PC-3 (cell line): ENCODE data around the gene SH2D2A. TPM values are rescaled to one million over a fixed set of nuclear protein-coding genes. Genes with fewer than 3 reads are reported as not detected.

Experiments
- ATAC-seq: fragments of 200-7000 bp; cut with Tn5 transposase; 2 replicates; pipeline ENCODE4 v1.9.1; 2020; ENCODE audit warnings: mild to moderate bottlenecking, moderate library complexity
- BruUV-seq: library from RNA; stranded (reverse); fragments of 400-500 nt; replicated peaks from 2 replicates; lab custom pipeline; 2021; lab: Mats Ljungman, UMichigan
- CTCF ChIA-PET: fragments of 300-600 bp; sonication (Branson Sonifier 250); formaldehyde crosslinking; loops from one replicate; lab custom pipeline; 2022; ENCODE audit warnings: antibody characterized with exemption; lab: Charles Lee
- POLR2A ChIA-PET: fragments of 300-600 bp; sonication (Branson Sonifier 250); formaldehyde crosslinking; loops from one replicate; lab custom pipeline; 2022; ENCODE audit warnings: antibody characterized with exemption; ENCODE audit not compliant: unreplicated experiment; lab: Charles Lee
- DNase-seq: peaks from one replicate; pipeline ENCODE4 v3.0.0-alpha.2; 2015
- H2AFZ ChIP-seq: fragments of 300-600 bp; sonication (generic); 2 replicates; pipeline ENCODE4 v1.6.0; 2016; ENCODE audit warnings: antibody characterized with exemption, low read length
- H3F3A ChIP-seq: fragments of 300-600 bp; sonication (generic); one replicate; pipeline ENCODE4 v1.6.0; 2017; ENCODE audit warnings: antibody characterized with exemption, low read length, control low read depth, mild to moderate bottlenecking; ENCODE audit not compliant: unreplicated experiment
- H3K27ac ChIP-seq: fragments of 300-600 bp; sonication (generic); 2 replicates; pipeline ENCODE4 v1.5.1; 2016; ENCODE audit warnings: mild to moderate bottlenecking, low read length
- H3K27me3 ChIP-seq: fragments of 300-600 bp; sonication (generic); 2 replicates; pipeline ENCODE4 v1.6.1; 2016; ENCODE audit warnings: low read length, mixed read lengths
- H3K36me3 ChIP-seq: fragments of 300-600 bp; sonication (generic); 2 replicates; pipeline ENCODE4 v1.6.1; 2016; ENCODE audit warnings: low read depth, mixed run types, low read length, mixed read lengths
- H3K4me1 ChIP-seq: fragments of 300-600 bp; sonication (generic); 2 replicates; pipeline ENCODE4 v1.5.1; 2016; ENCODE audit warnings: low read length; ENCODE audit not compliant: insufficient read depth
- H3K4me2 ChIP-seq: fragments of 300-600 bp; sonication (generic); 2 replicates; pipeline ENCODE4 v1.6.0; 2016; ENCODE audit warnings: low read length
- H3K4me3 ChIP-seq: fragments of 300-600 bp; sonication (generic); 2 replicates; pipeline ENCODE4 v1.5.1; 2016; ENCODE audit warnings: mild to moderate bottlenecking, low read length, mixed read lengths
- H3K79me2 ChIP-seq: fragments of 300-600 bp; sonication (generic); 2 replicates; pipeline ENCODE4 v1.6.1; 2017; ENCODE audit warnings: low read length, mixed read lengths
- H3K9ac ChIP-seq: fragments of 300-600 bp; sonication (generic); 2 replicates; pipeline ENCODE4 v1.6.0; 2016; ENCODE audit warnings: mild to moderate bottlenecking, low read length
- H3K9me2 ChIP-seq: fragments of 300-600 bp; sonication (generic); replicated peaks from 2 replicates; pipeline ENCODE4 v1.6.1; 2016; ENCODE audit warnings: mixed run types, low read length, mixed read lengths
- H3K9me3 ChIP-seq: fragments of 300-600 bp; sonication (generic); 2 replicates; pipeline ENCODE4 v1.6.1; 2016; ENCODE audit warnings: low read length, mixed read lengths
- H4K20me1 ChIP-seq: fragments of 300-600 bp; sonication (generic); 2 replicates; pipeline ENCODE4 v1.6.1; 2016; ENCODE audit warnings: low read length, mixed read lengths
- EZH2 ChIP-seq: fragments of 300-600 bp; sonication (generic); IDR thresholded peaks from one replicate; pipeline ENCODE4 v1.6.1; 2017; ENCODE audit warnings: antibody characterized with exemption, mild to moderate bottlenecking, low read length; ENCODE audit not compliant: unreplicated experiment
- EZH2phosphoT487 ChIP-seq: fragments of 300-600 bp; sonication (generic); IDR thresholded peaks from 2 replicates; pipeline ENCODE4 v1.6.1; 2018; ENCODE audit warnings: mild to moderate bottlenecking, antibody characterized with exemption, low read length, borderline replicate concordance
- intact Hi-C: fragments of 100-400 bp; cut with micrococcal nuclease; formaldehyde crosslinking; loops from 2 replicates; pipeline ENCODE4 v1.9.0; 2023
- total RNA-seq: library from RNA; depleted of rRNA; stranded (reverse); fragments of >200 nt; gene quantifications from 2 replicates; pipeline ENCODE4 v1.2.3, GENCODE V29; 2014
- TF ChIP-seq, protein P1 (sequence below): fragments of 300-600 bp; sonication (generic); conservative IDR thresholded peaks from 2 replicates; pipeline ENCODE4 v1.5.1; 2017; ENCODE audit warnings: antibody characterized with exemption, low read depth, mild to moderate bottlenecking, low read length

Gene SH2D2A
- total RNA-seq, 1 experiment from 2014 or later: 6.9 TPM

DNA sequence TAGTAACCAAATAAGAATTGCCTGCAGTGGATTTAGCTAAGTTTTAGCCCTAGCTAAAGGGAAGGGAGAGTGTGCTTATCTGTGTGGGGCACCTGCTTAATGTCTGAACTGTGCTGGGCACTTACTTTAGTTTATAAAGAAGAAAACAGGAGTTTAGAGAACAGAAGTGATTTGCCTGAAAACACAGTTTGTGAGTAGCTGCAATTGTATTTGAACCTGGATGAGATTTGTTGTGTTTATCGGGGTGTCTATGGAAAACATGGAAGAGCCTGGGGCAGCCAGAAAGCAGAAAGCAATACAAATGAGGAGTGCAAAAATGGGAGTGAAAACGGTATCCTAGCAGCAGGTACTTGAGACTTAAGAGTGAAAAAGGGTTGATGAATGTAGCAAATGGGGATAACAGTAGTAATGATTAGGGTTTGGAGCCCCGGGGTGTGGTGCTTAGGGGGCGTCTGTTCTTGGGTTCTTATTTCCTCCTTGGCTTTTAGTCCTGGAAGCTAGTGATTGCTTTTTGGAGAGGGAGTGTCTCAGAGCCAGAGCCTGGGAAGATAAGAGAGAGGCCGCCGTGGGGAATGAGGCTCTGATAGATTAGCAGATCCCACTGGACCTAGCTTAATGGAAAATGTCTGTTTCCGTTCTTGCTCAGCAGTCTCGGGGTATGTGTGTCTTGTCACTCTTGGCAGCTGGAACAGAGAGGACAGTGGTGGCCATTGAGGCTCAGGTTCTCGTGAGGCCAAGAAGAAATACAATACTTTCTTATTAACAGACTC is 43.7 kb downstream of the SH2D2A start:
- ChIA-PET CTCF (interaction anchor here (0.9 kb wide), 1 partner anchor 47 kb away, joined by 4 read pairs; no protein-coding TSS in a partner anchor), POLR2A (no interaction called here)
- TF ChIP-seq, protein P1, sequence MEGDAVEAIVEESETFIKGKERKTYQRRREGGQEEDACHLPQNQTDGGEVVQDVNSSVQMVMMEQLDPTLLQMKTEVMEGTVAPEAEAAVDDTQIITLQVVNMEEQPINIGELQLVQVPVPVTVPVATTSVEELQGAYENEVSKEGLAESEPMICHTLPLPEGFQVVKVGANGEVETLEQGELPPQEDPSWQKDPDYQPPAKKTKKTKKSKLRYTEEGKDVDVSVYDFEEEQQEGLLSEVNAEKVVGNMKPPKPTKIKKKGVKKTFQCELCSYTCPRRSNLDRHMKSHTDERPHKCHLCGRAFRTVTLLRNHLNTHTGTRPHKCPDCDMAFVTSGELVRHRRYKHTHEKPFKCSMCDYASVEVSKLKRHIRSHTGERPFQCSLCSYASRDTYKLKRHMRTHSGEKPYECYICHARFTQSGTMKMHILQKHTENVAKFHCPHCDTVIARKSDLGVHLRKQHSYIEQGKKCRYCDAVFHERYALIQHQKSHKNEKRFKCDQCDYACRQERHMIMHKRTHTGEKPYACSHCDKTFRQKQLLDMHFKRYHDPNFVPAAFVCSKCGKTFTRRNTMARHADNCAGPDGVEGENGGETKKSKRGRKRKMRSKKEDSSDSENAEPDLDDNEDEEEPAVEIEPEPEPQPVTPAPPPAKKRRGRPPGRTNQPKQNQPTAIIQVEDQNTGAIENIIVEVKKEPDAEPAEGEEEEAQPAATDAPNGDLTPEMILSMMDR: no peak
- TF ChIP-seq EZH2: no peak
- no peak for TF ChIP-seq EZH2phosphoT487
- H3K4me3 ChIP-seq: no peak overlapping the region
- H3K4me1 ChIP-seq: peaks cover 24% of the 10 kb centered on the region
- H3K9me2 ChIP-seq: no peaks in the 10 kb centered on the region
- intact Hi-C loops: no loop called here
- H3K27ac ChIP-seq: no peak overlapping the region
- no peak overlapping the region for H3K9ac ChIP-seq
- H3K79me2 ChIP-seq: peaks cover 97% of the 10 kb centered on the region
- H4K20me1 ChIP-seq: peaks cover 39% of the 10 kb centered on the region
- H3K4me2 ChIP-seq: no peak overlapping the region
- ATAC-seq: no peak
- no peaks in the 10 kb centered on the region for H3F3A ChIP-seq
- H2AFZ ChIP-seq: no peak overlapping the region
- no TSS peak for BruUV-seq
- no peaks in the 10 kb centered on the region for H3K9me3 ChIP-seq
- no peaks in the 10 kb centered on the region for H3K27me3 ChIP-seq
- DNase-seq: no peak
- H3K36me3 ChIP-seq: peaks cover 29% of the 10 kb centered on the region

DNA sequence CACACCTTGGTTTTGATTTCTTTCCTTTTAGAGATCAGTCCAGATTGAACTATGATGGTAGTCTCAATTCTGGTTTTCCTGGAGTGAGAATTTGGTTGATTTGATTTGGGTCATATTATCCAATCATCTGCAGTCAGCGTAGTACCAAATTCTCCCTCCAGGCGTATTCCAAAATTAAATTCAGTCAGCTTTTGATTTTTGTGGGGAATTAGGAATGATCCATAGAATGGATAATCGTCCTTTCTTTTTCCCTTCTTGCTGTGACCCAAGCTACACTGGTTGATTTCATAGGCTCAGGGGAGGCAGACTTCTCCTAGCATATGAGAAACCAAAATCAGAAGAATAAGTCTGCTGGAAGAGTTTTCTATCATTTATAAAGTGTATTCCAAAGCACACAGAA is 44.4 kb downstream of the SH2D2A start:
- no peaks in the 10 kb centered on the region for H3K9me3 ChIP-seq
- peaks cover 33% of the 10 kb centered on the region for H4K20me1 ChIP-seq
- no peaks in the 10 kb centered on the region for H3K9me2 ChIP-seq
- intact Hi-C loops: no loop called here
- no peak for DNase-seq
- BruUV-seq: no TSS peak
- TF ChIP-seq EZH2phosphoT487: no peak
- TF ChIP-seq, protein P1: no peak
- no peak for TF ChIP-seq EZH2
- H3F3A ChIP-seq: no peaks in the 10 kb centered on the region
- peaks cover 96% of the 10 kb centered on the region for H3K79me2 ChIP-seq
- no peaks in the 10 kb centered on the region for H3K27me3 ChIP-seq
- ChIA-PET POLR2A (no interaction called here), CTCF (interaction anchor here (0.9 kb wide), 1 partner anchor 46 kb away, joined by 4 read pairs; no protein-coding TSS in a partner anchor)
- H2AFZ ChIP-seq: no peak overlapping the region
- no peak overlapping the region for H3K9ac ChIP-seq
- no peak overlapping the region for H3K4me3 ChIP-seq
- H3K27ac ChIP-seq: no peak overlapping the region
- ATAC-seq: no peak
- peaks cover 25% of the 10 kb centered on the region for H3K36me3 ChIP-seq
- no peak overlapping the region; the same call in 1 of the 2 replicates for H3K4me2 ChIP-seq
- H3K4me1 ChIP-seq: peaks cover 24% of the 10 kb centered on the region
